NCI-H128 (cell line): ENCODE results near the gene GRIA2.
"Not testable (repeated sequence)": the region's sequence is repeated elsewhere in the genome, so short reads cannot be mapped to it uniquely, and the experiment has no call there.

Experiments
- DNase-seq: peaks from one replicate; lab custom pipeline; 2025; ENCODE audit not compliant: unreplicated experiment; lab: John Stamatoyannopoulos, UW

Gene GRIA2

GRCh38 chr4:157220371-157220881 lies at the start of gene GRIA2:
GRIA2 (plus strand) TSS chr4:157220728; CDS start chr4:157221043, 315 bp downstream.
- no peak for DNase-seq

GRCh38 chr4:157172011-157172410 lies 48.5 kb upstream of the GRIA2 start:
- no peak for DNase-seq

GRCh38 chr4:157180268-157180667 lies 40.3 kb upstream of the GRIA2 start:
- not testable (repeated sequence) for DNase-seq

- DNase-seq: no peak
These were observed 36.2 kb upstream of the GRIA2 start for GRCh38 chr4:157184300-157184699.

- no peak for DNase-seq
These were observed 35.2 kb upstream of the GRIA2 start for GRCh38 chr4:157185363-157185762.

GRCh38 chr4:157195374-157195773 lies 25.2 kb upstream of the GRIA2 start:
- DNase-seq: no peak

- DNase-seq: no peak
These were observed 24.5 kb upstream of the GRIA2 start for GRCh38 chr4:157196046-157196445.

- DNase-seq: no peak
These were observed 15.8 kb upstream of the GRIA2 start for GRCh38 chr4:157204634-157205244.

GRCh38 chr4:157217708-157218107 lies 2.8 kb upstream of the GRIA2 start:
- DNase-seq: no peak

GRCh38 chr4:157219711-157220370 lies 687 bp upstream of the GRIA2 start:
- DNase-seq: no peak

GRCh38 chr4:157221426-157221894 lies 932 bp downstream of the GRIA2 start:
- DNase-seq: no peak

GRCh38 chr4:157221895-157222770 lies 1.6 kb downstream of the GRIA2 start:
- no peak for DNase-seq

- no peak for DNase-seq
These were observed 2.2 kb downstream of the GRIA2 start for GRCh38 chr4:157222771-157223160.

- no peak for DNase-seq
These were observed 2.9 kb downstream of the GRIA2 start for GRCh38 chr4:157223456-157223855.

GRCh38 chr4:157225096-157225495 lies 4.6 kb downstream of the GRIA2 start:
- DNase-seq: no peak

- no peak for DNase-seq
These were observed 5.5 kb downstream of the GRIA2 start for GRCh38 chr4:157226035-157226434.

- DNase-seq: no peak
These were observed 6.1 kb downstream of the GRIA2 start for GRCh38 chr4:157226601-157227000.

GRCh38 chr4:157231525-157231924 lies 11.0 kb downstream of the GRIA2 start:
- DNase-seq: no peak

GRCh38 chr4:157242871-157243270 lies 22.3 kb downstream of the GRIA2 start:
- no peak for DNase-seq

GRCh38 chr4:157244348-157244747 lies 23.8 kb downstream of the GRIA2 start:
- DNase-seq: no peak

GRCh38 chr4:157245351-157245750 lies 24.8 kb downstream of the GRIA2 start:
- no peak for DNase-seq

- DNase-seq: no peak
These were observed 26.4 kb downstream of the GRIA2 start for GRCh38 chr4:157246964-157247363.
